Adrenal gland (tissue), 12 donors: ENCODE data around the gene SIX5. TPM values are rescaled to one million over a fixed set of nuclear protein-coding genes. Genes with fewer than 3 reads are reported as not detected.
"Not testable (repeated sequence)": the region's sequence is repeated elsewhere in the genome, so short reads cannot be mapped to it uniquely, and the experiment has no call there.

Experiments
- DNase-seq, 7 donors: peaks; one replicate each; pipeline ENCODE4 v3.0.0-alpha.2; 2019 to 2020
- H3K27ac ChIP-seq, 5 donors: fragments of 200-600 bp; sonication (generic) in 4 of 5; 1 replicate in 3 of 5; 2 replicates in 2 of 5; pipeline versions ENCODE4 v1.5.1 to v1.8.0; 2016 to 2020; ENCODE audit warnings: mild to moderate bottlenecking in 1 of 5
- H3K27me3 ChIP-seq: fragments of 200-600 bp; 2 replicates; pipeline ENCODE4 v1.8.0; 2021
- H3K36me3 ChIP-seq, 2 donors: fragments of 200-600 bp; replicated peaks in 1 of 2; 1 replicate in 1 of 2; 2 replicates in 1 of 2; pipeline versions ENCODE4 v1.5.1 to v1.8.0; 2018 to 2022
- H3K4me1 ChIP-seq, 2 donors: fragments of 200-600 bp; replicated peaks in 1 of 2; 1 replicate in 1 of 2; 2 replicates in 1 of 2; pipeline versions ENCODE4 v1.5.1 to v1.8.0; 2018 to 2021
- H3K4me3 ChIP-seq, 4 donors: fragments of 200-600 bp; sonication (generic) in 3 of 4; one replicate each; pipeline ENCODE4 v1.5.1; 2016 to 2018
- H3K9me3 ChIP-seq, 3 donors: fragments of 200-600 bp; sonication (generic) in 1 of 3; replicated peaks in 1 of 3; 1 replicate in 2 of 3; 2 replicates in 1 of 3; pipeline versions ENCODE4 v1.5.1 to v1.8.0; 2016 to 2021
- CTCF ChIP-seq, 6 experiments: fragments of 450-650 bp in 4 of 6; fragments of 200-600 bp in 2 of 6; sonication (generic) in 1 of 6; IDR thresholded peaks; 1 replicate in 5 of 6; 2 replicates in 1 of 6; pipeline versions ENCODE4 v1.5.1 to v1.8.0; 2016 to 2021; ENCODE audit warnings: antibody characterized with exemption in 6 of 6, mild to moderate bottlenecking in 2 of 6, moderate library complexity in 1 of 6
- POLR2A ChIP-seq, 2 donors: fragments of 450-650 bp; IDR thresholded peaks; one replicate each; pipeline ENCODE4 v1.6.1; 2017; ENCODE audit warnings: antibody characterized with exemption in 2 of 2, mild to moderate bottlenecking in 2 of 2, moderate library complexity in 1 of 2
- WGBS, 4 donors: extraction: QIAGEN DNeasy Blood & Tissue Kit in 2 of 4; methylation state at CpG; one replicate each; pipeline versions ENCODE4 v1.1.5 to v1.1.7; 2013 to 2017; 5-methylcytosine and 5-hydroxymethylcytosine counted together
- intact Hi-C, 2 donors: fragments of 100-400 bp; cut with DNase I; formaldehyde crosslinking; loops; one replicate each; pipeline versions ENCODE4 v1.14.1 to v1.15.0; 2022 to 2023
- polyA plus RNA-seq, 3 donors: library from polyadenylated mRNA; stranded (reverse); fragments of 200-250 nt in 2 of 3; fragments of 350-450 nt in 1 of 3; fragmentation: Illumina TruSeq in 1 of 3; extraction: RNeasy Lipid Tissue Mini Kit (QIAGEN cat#74804) in 1 of 3; gene quantifications; one replicate each; pipeline ENCODE4 v1.2.3, GENCODE V29; 2013 to 2014
- total RNA-seq, 9 donors: library from RNA; depleted of rRNA in 4 of 9; stranded (reverse); fragments of >200 nt in 4 of 9; fragments of 120-200 nt in 1 of 9; fragmentation: NEBNext Ultra II Directional in 1 of 9; extraction: Animal tissue kit (Norgen Biotek cat#: 25700) in 1 of 9; gene quantifications; one replicate each; pipeline versions ENCODE4 v1.1.0 to v1.2.4, GENCODE V29; 2013 to 2023
- donor health status: healthy with polysubstance abuse.
- donor health status: Bipolar disorder and iron deficiency.
- donor health status: DM: yes; HTN: yes; CAD: no.
- donor health status: DM: no; HTN: no; CAD: no.
- donor health status: DM: no; HTN: no; CAD: no.
- donor health status: DM: yes; HTN: yes; CAD: no.

Gene SIX5
- total and polyA plus RNA-seq, 12 donors: 6.2 to 69.1 (median 27.1) TPM

DNA sequence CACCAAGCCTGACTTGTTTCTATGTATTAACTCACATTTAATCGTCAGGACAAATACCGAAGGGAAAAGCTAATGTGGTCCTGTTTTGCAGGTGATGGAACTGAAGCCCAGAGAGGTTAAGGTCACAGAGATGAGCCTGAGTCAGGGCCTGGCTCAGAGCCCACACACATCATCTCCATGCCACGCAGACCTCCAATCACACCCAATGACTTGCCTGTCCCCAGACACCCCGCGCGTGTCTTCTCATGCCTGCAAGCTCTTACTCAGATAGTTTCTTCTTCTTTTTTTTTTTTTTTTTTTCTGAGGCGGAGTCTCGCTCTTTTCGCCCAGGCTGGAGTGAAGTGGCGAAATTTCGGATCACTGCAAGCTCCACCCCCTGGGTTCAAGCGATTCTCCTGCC, 16.4 kb downstream of the SIX5 start:
- WGBS, 4 donors: 65 to 76% (median 67%) methylated on average over 12 of the region's 12 CpGs
- no peak for TF ChIP-seq CTCF (IDR thresholded peaks at IDR 0.05)
- TF ChIP-seq POLR2A (IDR thresholded peaks at IDR 0.05): no peak
- Histone ChIP-seq H3K9me3 (no peaks in the 10 kb centered on the region), H3K4me1 (no peaks in the 10 kb centered on the region), H3K4me3 (no peak overlapping the region), H3K27me3 (no peaks in the 10 kb centered on the region), H3K27ac (no peak overlapping the region), H3K36me3 (no peaks in the 10 kb centered on the region)
- intact Hi-C loops: no loop called here
- peak in 5 of 7 donors; percentile 58 to 75 (median 65) for DNase-seq

DNA sequence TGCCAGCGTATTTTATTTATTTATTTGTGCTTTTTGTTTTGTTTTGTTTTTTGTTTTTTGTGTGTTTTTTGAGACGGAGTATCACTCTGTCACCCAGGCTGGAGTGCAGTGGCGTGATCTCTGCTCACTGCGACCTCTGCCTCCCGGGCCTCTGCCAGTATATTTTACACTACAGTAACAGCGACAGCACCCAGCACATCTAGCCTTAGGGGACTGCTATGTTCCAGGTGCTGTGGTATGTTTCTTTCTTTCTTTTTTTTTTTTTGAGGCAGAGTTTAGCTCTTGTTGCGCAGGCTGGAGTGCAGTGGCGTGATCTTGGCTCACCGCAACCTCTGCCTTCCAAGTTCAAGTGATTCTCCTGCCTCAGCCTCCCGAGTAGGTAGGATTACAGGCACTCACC, 17.6 kb downstream of the SIX5 start:
- H3K9me3 ChIP-seq, intact Hi-C loops, H3K36me3 ChIP-seq, H3K27ac ChIP-seq, H3K27me3 ChIP-seq, DNase-seq, H3K4me3 ChIP-seq, H3K4me1 ChIP-seq: not testable (repeated sequence)
- 87 to 93% (median 89%) methylated on average over 10 of the region's 10 CpGs for WGBS, 4 donors

DNA sequence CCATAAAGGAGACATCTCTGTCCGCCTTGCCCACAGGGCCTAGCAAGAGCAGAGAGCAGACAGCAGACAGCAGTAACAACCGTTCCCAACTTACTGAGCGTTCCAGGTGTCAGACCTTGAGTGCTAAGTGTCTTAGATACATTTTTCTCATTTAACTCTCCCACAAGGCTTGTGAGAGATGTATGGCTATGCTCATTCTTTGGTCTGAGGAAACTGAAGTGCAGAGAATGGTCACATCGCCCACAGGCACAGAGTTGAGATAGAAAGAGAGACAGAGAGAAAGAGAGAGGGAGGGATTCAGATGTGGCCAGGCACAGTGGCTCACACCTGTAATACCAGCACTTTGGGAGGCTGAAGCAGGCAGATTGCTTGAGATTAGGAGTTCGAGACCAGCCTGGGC, 21.5 kb downstream of the SIX5 start:
- H3K9me3 ChIP-seq: no peaks in the 10 kb centered on the region
- H3K36me3 ChIP-seq: no peaks in the 10 kb centered on the region
- WGBS, 4 donors: 76 to 86% (median 82%) methylated on average over 5 of the region's 5 CpGs
- H3K27me3 ChIP-seq: no peaks in the 10 kb centered on the region
- intact Hi-C loops: no loop called here
- no peak overlapping the region for H3K27ac ChIP-seq
- no peak for DNase-seq
- H3K4me3 ChIP-seq: no peak overlapping the region
- TF ChIP-seq POLR2A (IDR thresholded peaks at IDR 0.05) (no peak), CTCF (IDR thresholded peaks at IDR 0.05) (no peak)
- no peaks in the 10 kb centered on the region for H3K4me1 ChIP-seq

- no peaks in the 10 kb centered on the region for H3K27me3 ChIP-seq
Observed at GRCh38 chr19:45746866-45747265, 22.2 kb downstream of the SIX5 start.

More at GRCh38 chr19:45746866-45747265, 22.2 kb downstream of the SIX5 start:
- Histone ChIP-seq H3K36me3 (no peaks in the 10 kb centered on the region), H3K4me1 (no peaks in the 10 kb centered on the region), H3K9me3 (no peaks in the 10 kb centered on the region), H3K4me3 (no peak overlapping the region), H3K27ac (no peak overlapping the region)
- TF ChIP-seq POLR2A (IDR thresholded peaks at IDR 0.05) (no peak), CTCF (IDR thresholded peaks at IDR 0.05) (no peak)
- 66 to 85% (median 74%) methylated on average over 5 of the region's 5 CpGs for WGBS, 4 donors
- DNase-seq: no peak
- intact Hi-C loops: no loop called here
